Endothelial cell of umbilical vein (primary cell): ENCODE measurements around the gene PLOD2. TPM values are rescaled to one million over a fixed set of nuclear protein-coding genes. Genes with fewer than 3 reads are reported as not detected.

ENCODE experiments used
- BruUV-seq: library from RNA; stranded (reverse); fragments of 400-500 nt; replicated peaks from 2 replicates; lab custom pipeline; 2021; lab: Mats Ljungman, UMichigan
- CTCF ChIA-PET: fragments of 300-600, 350-600 bp; sonication (Branson Sonifier 250); formaldehyde crosslinking; loops from one replicate; lab custom pipeline; 2021; ENCODE audit warnings: antibody characterized with exemption, inconsistent platforms; lab: Charles Lee
- POLR2A ChIA-PET: fragments of 300-600, 350-600 bp; sonication (Branson Sonifier 250); formaldehyde crosslinking; loops from one replicate; lab custom pipeline; 2021; ENCODE audit warnings: antibody characterized with exemption, inconsistent platforms; lab: Charles Lee
- DNase-seq: peaks from one replicate; pipeline ENCODE4 v3.0.0-alpha.2; 2011; ENCODE audit warnings: low read depth, low spot score
- FAIRE-seq: peaks from 2 replicates; lab custom pipeline; 2011; peaks lifted over from hg19 to GRCh38; lab: Jason Lieb, UNC
- H2AFZ ChIP-seq: 2 replicates; pipeline ENCODE4 v1.6.0; 2012; ENCODE audit warnings: low read depth, low read length, control low read depth, inconsistent platforms
- H3K27ac ChIP-seq: 2 replicates; pipeline ENCODE4 v1.5.1; 2011; ENCODE audit warnings: low read depth, mild to moderate bottlenecking, control low read depth, low read length, moderate library complexity; ENCODE audit not compliant: insufficient read depth
- H3K27me3 ChIP-seq, 2 experiments: 2 replicates each; pipeline versions ENCODE4 v1.6.0 to v1.6.1; 2011; ENCODE audit warnings: low read length in 2 of 2, mixed read lengths in 1 of 2; ENCODE audit not compliant: control insufficient read depth in 2 of 2, insufficient read depth in 2 of 2
- H3K36me3 ChIP-seq, 2 experiments: 2 replicates in 1 of 2; 3 replicates in 1 of 2; pipeline ENCODE4 v1.5.1; 2011; ENCODE audit warnings: low read length in 2 of 2, mild to moderate bottlenecking in 1 of 2, moderate library complexity in 1 of 2; ENCODE audit not compliant: control insufficient read depth in 2 of 2, insufficient read depth in 2 of 2; ENCODE audit errors: extremely low read depth in 1 of 2
- H3K4me1 ChIP-seq: 3 replicates; pipeline ENCODE4 v1.5.1; 2011; ENCODE audit warnings: mild to moderate bottlenecking, low read length; ENCODE audit not compliant: control insufficient read depth, insufficient read depth; ENCODE audit errors: extremely low read depth
- H3K4me2 ChIP-seq: 2 replicates; pipeline ENCODE4 v1.6.1; 2011; ENCODE audit warnings: low read length, control low read depth, mixed read lengths; ENCODE audit not compliant: insufficient read depth
- H3K4me3 ChIP-seq, 3 experiments: fragments of 200-600 bp in 1 of 3; sonication (generic), shearing (Covaris generic) in 1 of 3; replicated peaks in 1 of 3; 2 replicates each; pipeline ENCODE4 v1.5.1; 2011 to 2016; ENCODE audit warnings: control low read depth in 3 of 3, low read length in 3 of 3, mild to moderate bottlenecking in 2 of 3, inconsistent platforms in 1 of 3, low read depth in 1 of 3, moderate library complexity in 1 of 3; ENCODE audit not compliant: insufficient read depth in 1 of 3
- H3K79me2 ChIP-seq: 2 replicates; pipeline ENCODE4 v1.6.0; 2012; ENCODE audit warnings: low read length, inconsistent platforms; ENCODE audit not compliant: control insufficient read depth, insufficient read depth
- H3K9ac ChIP-seq: replicated peaks from 2 replicates; pipeline ENCODE3; 2011; ENCODE audit warnings: low read length, control low read depth; ENCODE audit not compliant: insufficient read depth; ENCODE audit errors: extremely low read depth
- H3K9me1 ChIP-seq: replicated peaks from 3 replicates; pipeline ENCODE4 v1.6.0; 2011; ENCODE audit warnings: mild to moderate bottlenecking, low read length; ENCODE audit not compliant: control insufficient read depth, insufficient read depth; ENCODE audit errors: extremely low read depth
- H3K9me3 ChIP-seq: replicated peaks from 2 replicates; pipeline ENCODE4 v1.5.1; 2012; ENCODE audit warnings: low read length, inconsistent platforms; ENCODE audit not compliant: control insufficient read depth, insufficient read depth
- H4K20me1 ChIP-seq: replicated peaks from 2 replicates; pipeline ENCODE3; 2011; ENCODE audit warnings: mild to moderate bottlenecking, low read length; ENCODE audit not compliant: control insufficient read depth, insufficient read depth; ENCODE audit errors: extremely low read depth
- EZH2 ChIP-seq: IDR thresholded peaks from 2 replicates; pipeline ENCODE4 v1.6.1; 2012; ENCODE audit warnings: borderline replicate concordance, low read depth, mild to moderate bottlenecking, moderate library complexity, low read length, inconsistent platforms; ENCODE audit not compliant: severe bottlenecking
- FOS ChIP-seq: IDR thresholded peaks from 2 replicates; pipeline ENCODE4 v1.6.1; 2011; ENCODE audit warnings: mild to moderate bottlenecking, low read length, moderate library complexity, borderline replicate concordance; ENCODE audit not compliant: insufficient read depth
- GATA2 ChIP-seq: IDR thresholded peaks from 2 replicates; pipeline ENCODE4 v1.7.0; 2011; ENCODE audit warnings: low read depth, mild to moderate bottlenecking, moderate library complexity, mixed read lengths, low read length; ENCODE audit not compliant: insufficient read length, insufficient read depth
- JUN ChIP-seq: IDR thresholded peaks from 2 replicates; pipeline ENCODE4 v1.6.1; 2011; ENCODE audit warnings: borderline replicate concordance, low read depth; ENCODE audit not compliant: insufficient read length, insufficient read depth
- MAX ChIP-seq: IDR thresholded peaks from 2 replicates; pipeline ENCODE4 v1.6.1; 2011; ENCODE audit not compliant: insufficient read depth, insufficient read length
- MYC ChIP-seq: IDR thresholded peaks from one replicate; pipeline ENCODE4 v1.6.1; 2011; ENCODE audit warnings: mild to moderate bottlenecking, low read depth, low read length
- POLR2A ChIP-seq: IDR thresholded peaks from 2 replicates; pipeline ENCODE4 v1.6.1; 2012; ENCODE audit warnings: low read depth, mild to moderate bottlenecking, control low read depth, low read length
- POLR2AphosphoS5 ChIP-seq: IDR thresholded peaks from 2 replicates; pipeline ENCODE4 v1.6.1; 2012; ENCODE audit warnings: low read depth, mild to moderate bottlenecking, control low read depth, low read length, moderate library complexity; ENCODE audit not compliant: insufficient read depth
- dilution Hi-C: fragments of 300-500 bp; cut with MboI; formaldehyde crosslinking; loops from one replicate; pipeline ENCODE4 v1.15.0; 2019; ENCODE audit warnings: low sequenced_read_pairs; ENCODE audit not compliant: extremely low pct_ligation_motif_present
- intact Hi-C: fragments of 100-400 bp; cut with micrococcal nuclease; formaldehyde crosslinking; loops from one replicate; pipeline ENCODE4 v1.10.0; 2022
- polyA plus RNA-seq, 4 experiments: library from polyadenylated mRNA; depleted of rRNA in 3 of 4; stranded (reverse) in 3 of 4; unstranded in 1 of 4; fragments of >200 nt; gene quantifications; 2 replicates each; pipeline versions ENCODE4 v1.2.1 to v1.2.3, GENCODE V29; 2011 to 2012; ENCODE audit warnings: missing spikeins in 1 of 4
- total RNA-seq: library from RNA; stranded (reverse); gene quantifications from 2 replicates; pipeline ENCODE4 v1.2.3, GENCODE V29; 2021
- TF ChIP-seq, protein P1 (sequence below), 2 donors: IDR thresholded peaks; 1 replicate in 1 of 2; 2 replicates in 1 of 2; pipeline ENCODE4 v1.5.1; 2011; ENCODE audit warnings: low read length in 2 of 2, mild to moderate bottlenecking in 2 of 2, moderate library complexity in 2 of 2, control low read depth in 1 of 2, inconsistent platforms in 1 of 2, low read depth in 1 of 2; ENCODE audit not compliant: insufficient read depth in 1 of 2; ENCODE audit errors: extremely low read depth in 1 of 2

PLOD2 gene
- total and polyA plus RNA-seq, 2 donors (not counting 3 experiments of a cell fraction or from before 2014, with no cell fraction given), result 36.1 to 193 TPM

DNA sequence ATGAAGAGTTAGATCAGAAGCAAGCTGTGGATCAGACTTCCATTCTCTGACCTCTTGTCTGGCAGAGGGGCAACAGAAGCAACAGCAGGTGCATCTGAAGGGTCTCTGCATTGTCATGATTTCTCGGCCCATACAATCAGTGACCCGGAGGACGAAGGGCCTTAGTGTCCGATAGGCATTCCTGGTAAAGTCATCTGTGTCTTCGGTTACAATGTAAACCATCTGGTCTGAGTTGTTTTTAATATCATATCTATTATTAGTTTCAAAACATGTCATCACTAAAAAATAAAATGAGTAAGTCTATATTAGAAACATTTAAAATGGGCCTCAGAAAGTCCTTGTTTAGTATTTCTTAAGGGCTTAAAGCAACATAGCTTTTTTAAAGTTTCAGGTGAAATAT is 38.8 kb upstream of the PLOD2 start:
- no TSS peak for BruUV-seq
- Histone ChIP-seq H3K79me2 (no peaks in the 10 kb centered on the region), H3K36me3 (peaks cover 4 to 12% of the 10 kb centered on the region in 2 experiments), H2AFZ (no peak overlapping the region), H4K20me1 (no peaks in the 10 kb centered on the region), H3K4me1 (peaks cover 31% of the 10 kb centered on the region), H3K27ac (no peak overlapping the region), H3K9me1 (no peaks in the 10 kb centered on the region), H3K27me3 (no peaks in the 10 kb centered on the region), H3K4me2 (no peak overlapping the region), H3K9ac (no peak overlapping the region), H3K9me3 (no peaks in the 10 kb centered on the region), H3K4me3 (no peak overlapping the region)
- DNase-seq (no peak), FAIRE-seq (no peak)
- ChIA-PET CTCF (interaction anchor here (0.9 to 2.6 kb wide), 5 partner anchors 10 to 134 kb away, joined by 3 to 16 read pairs (median 5); no protein-coding TSS in a partner anchor), POLR2A (no interaction called here)
- intact Hi-C loops, result no loop called here
- TF ChIP-seq, protein P1, sequence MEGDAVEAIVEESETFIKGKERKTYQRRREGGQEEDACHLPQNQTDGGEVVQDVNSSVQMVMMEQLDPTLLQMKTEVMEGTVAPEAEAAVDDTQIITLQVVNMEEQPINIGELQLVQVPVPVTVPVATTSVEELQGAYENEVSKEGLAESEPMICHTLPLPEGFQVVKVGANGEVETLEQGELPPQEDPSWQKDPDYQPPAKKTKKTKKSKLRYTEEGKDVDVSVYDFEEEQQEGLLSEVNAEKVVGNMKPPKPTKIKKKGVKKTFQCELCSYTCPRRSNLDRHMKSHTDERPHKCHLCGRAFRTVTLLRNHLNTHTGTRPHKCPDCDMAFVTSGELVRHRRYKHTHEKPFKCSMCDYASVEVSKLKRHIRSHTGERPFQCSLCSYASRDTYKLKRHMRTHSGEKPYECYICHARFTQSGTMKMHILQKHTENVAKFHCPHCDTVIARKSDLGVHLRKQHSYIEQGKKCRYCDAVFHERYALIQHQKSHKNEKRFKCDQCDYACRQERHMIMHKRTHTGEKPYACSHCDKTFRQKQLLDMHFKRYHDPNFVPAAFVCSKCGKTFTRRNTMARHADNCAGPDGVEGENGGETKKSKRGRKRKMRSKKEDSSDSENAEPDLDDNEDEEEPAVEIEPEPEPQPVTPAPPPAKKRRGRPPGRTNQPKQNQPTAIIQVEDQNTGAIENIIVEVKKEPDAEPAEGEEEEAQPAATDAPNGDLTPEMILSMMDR (IDR thresholded peaks at IDR 0.05; ENCODE audit: extremely low read depth in 1 of 2, insufficient read depth in 1 of 2, low read depth in 1 of 2, low read length in 2 of 2), result no peak
- no peak for TF ChIP-seq POLR2A
- no peak for TF ChIP-seq JUN
- no peak for TF ChIP-seq GATA2
- no peak for TF ChIP-seq EZH2
- no peak for TF ChIP-seq MAX
- TF ChIP-seq POLR2AphosphoS5, result no peak
- no peak for TF ChIP-seq FOS
- TF ChIP-seq MYC, result no peak
- dilution Hi-C loops, result no loop called here
